Femur (tissue), 1 donor: ENCODE data around the gene AGAP9.
"Not testable (repeated sequence)": the region's sequence is repeated elsewhere in the genome, so short reads cannot be mapped to it uniquely, and the experiment has no call there.

Source experiments
- DNase-seq: peaks from one replicate; pipeline ENCODE4 v3.0.0-alpha.2; 2017

The AGAP9 gene

GRCh38 chr10:47484786-47485185 lies 38.7 kb downstream of the AGAP9 start:
- not testable (repeated sequence) for DNase-seq

- peak; percentile 1 for DNase-seq
Measured at GRCh38 chr10:47483923-47484322, 39.5 kb downstream of the AGAP9 start, which contains the start of gene ANXA8. TSS of gene ANXA8 (minus strand) at chr10:47484115. CDS start at chr10:47483933, 182 bp downstream.

- DNase-seq = not testable (repeated sequence)
Measured at GRCh38 chr10:47482367-47482766, 41.1 kb downstream of the AGAP9 start.

- DNase-seq = peak; percentile 3
Measured at GRCh38 chr10:47481768-47482181, 41.7 kb downstream of the AGAP9 start.

GRCh38 chr10:47481182-47481766 lies 42.2 kb downstream of the AGAP9 start:
- DNase-seq = peak; percentile 9

GRCh38 chr10:47480133-47480532 lies 43.3 kb downstream of the AGAP9 start:
- not testable (repeated sequence) for DNase-seq

GRCh38 chr10:47478114-47478513 lies 45.3 kb downstream of the AGAP9 start:
- DNase-seq = not testable (repeated sequence)

- not testable (repeated sequence) for DNase-seq
Measured at GRCh38 chr10:47477078-47477477, 46.4 kb downstream of the AGAP9 start.

- DNase-seq = peak; percentile 1
Measured at GRCh38 chr10:47475101-47475500, 48.3 kb downstream of the AGAP9 start.

- not testable (repeated sequence) for DNase-seq
Measured at GRCh38 chr10:47473516-47473915, 49.9 kb downstream of the AGAP9 start.

- DNase-seq = not testable (repeated sequence)
Measured at GRCh38 chr10:47472647-47473046, 50.8 kb downstream of the AGAP9 start.

GRCh38 chr10:47472072-47472471 lies 51.4 kb downstream of the AGAP9 start:
- DNase-seq = not testable (repeated sequence)

GRCh38 chr10:47468731-47469528 lies 54.5 kb downstream of the AGAP9 start:
- peak; percentile 8 for DNase-seq

- DNase-seq = not testable (repeated sequence)
Measured at GRCh38 chr10:47467957-47468356, 55.5 kb downstream of the AGAP9 start.

GRCh38 chr10:47467458-47467857 lies 56.0 kb downstream of the AGAP9 start:
- not testable (repeated sequence) for DNase-seq

- DNase-seq = peak; percentile 27
Measured at GRCh38 chr10:47465216-47465917, 58.1 kb downstream of the AGAP9 start.

- not testable (repeated sequence) for DNase-seq
Measured at GRCh38 chr10:47462577-47463358, 60.7 kb downstream of the AGAP9 start.

- peak; percentile 85 for DNase-seq
Measured at GRCh38 chr10:47461261-47461687, 62.2 kb downstream of the AGAP9 start.

- no peak for DNase-seq
Measured at GRCh38 chr10:47458466-47459154, 64.8 kb downstream of the AGAP9 start.

GRCh38 chr10:47457826-47458225 lies 65.6 kb downstream of the AGAP9 start:
- peak; percentile 7 for DNase-seq

GRCh38 chr10:47457528-47457820 lies 66.0 kb downstream of the AGAP9 start:
- no peak for DNase-seq
